HG02870 (cell line): ENCODE measurements around the gene FES.

Experiments used
- ATAC-seq: cut with Tn5 transposase; IDR thresholded peaks from one replicate; pipeline ENCODE4 v1.9.1; 2021; ENCODE audit warnings: mild to moderate bottlenecking, moderate library complexity; ENCODE audit not compliant: unreplicated experiment

Gene FES

DNA sequence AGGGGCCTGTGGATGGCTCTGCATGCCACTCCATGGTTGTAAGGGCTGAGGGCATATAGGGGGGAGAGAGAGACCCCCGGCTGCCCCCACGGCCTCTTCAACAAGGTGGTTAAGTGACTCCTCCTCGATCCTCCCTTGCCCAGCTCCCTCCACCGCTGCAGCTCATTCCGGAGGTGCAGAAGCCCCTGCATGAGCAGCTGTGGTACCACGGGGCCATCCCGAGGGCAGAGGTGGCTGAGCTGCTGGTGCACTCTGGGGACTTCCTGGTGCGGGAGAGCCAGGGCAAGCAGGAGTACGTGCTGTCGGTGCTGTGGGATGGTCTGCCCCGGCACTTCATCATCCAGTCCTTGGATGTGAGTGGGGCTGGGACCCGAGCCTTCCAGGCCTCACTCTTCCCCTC is 6.5 kb downstream of the FES start:
- ATAC-seq: no peak

DNA sequence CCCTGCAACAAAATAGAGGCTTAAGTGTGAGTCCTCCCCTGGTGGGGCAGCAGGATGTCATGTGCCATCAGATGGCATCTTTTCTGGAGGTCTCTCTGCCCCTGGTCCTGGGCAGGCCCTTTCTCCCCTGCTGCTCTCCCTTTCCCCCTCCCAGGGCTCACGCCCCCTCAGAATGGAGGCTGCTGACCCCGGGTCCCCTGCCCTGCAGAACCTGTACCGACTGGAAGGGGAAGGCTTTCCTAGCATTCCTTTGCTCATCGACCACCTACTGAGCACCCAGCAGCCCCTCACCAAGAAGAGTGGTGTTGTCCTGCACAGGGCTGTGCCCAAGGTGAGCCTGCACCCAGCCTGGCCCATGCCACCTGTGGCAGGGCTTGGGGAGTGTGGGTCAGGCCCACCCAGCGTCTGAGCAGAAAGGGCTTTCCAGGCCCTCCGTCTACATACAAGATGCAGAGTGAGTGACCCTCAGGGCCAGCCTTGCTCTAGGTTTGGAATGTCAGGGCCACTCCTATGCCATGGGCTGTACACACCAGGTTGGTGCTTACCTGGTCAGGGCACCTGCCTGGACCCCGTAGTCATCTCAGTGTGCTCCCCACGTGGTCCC is 7.1 kb downstream of the FES start:
- no peak for ATAC-seq

DNA sequence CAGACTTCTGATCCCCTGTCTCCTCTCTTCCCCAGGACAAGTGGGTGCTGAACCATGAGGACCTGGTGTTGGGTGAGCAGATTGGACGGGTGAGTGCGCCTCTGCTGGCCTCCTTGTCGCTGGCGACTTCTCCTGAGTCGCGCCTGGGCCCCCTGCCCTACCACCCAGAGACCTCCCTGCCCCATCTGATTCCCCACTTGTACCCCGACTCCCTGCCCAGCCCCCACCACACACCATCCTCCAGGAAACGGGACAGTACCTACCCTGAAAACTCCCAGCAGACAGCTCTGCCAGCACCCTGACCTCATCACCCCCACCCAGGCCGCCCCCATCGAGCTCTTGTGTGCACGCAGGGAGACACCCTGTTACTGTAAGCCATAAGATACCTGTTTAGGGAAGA is 7.7 kb downstream of the FES start:
- no peak for ATAC-seq

DNA sequence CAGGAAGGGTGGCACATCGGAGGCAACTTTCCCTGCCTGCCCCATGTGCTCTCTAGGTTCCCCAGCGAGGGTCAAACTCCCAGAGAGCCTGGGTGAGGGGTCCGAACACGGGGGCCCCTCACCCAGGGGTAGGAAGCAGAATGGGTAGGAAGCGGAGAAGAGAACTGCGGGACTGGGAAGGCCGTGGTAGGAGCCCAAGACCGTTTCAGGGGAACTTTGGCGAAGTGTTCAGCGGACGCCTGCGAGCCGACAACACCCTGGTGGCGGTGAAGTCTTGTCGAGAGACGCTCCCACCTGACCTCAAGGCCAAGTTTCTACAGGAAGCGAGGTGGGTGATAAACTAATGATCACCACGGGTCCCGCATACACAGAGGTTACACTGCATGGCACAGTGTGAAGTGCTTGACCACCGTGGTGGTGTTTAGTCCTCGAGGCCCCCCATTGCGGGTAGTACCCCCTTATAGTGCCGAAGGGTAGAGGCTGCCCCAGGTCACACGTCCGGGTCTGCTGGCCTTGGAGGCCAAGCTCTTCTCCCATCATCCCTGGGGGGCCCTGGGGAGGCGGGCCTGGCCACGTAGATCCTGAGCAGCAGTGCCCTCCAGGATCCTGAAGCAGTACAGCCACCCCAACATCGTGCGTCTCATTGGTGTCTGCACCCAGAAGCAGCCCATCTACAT is 8.3 kb downstream of the FES start:
- no peak for ATAC-seq

DNA sequence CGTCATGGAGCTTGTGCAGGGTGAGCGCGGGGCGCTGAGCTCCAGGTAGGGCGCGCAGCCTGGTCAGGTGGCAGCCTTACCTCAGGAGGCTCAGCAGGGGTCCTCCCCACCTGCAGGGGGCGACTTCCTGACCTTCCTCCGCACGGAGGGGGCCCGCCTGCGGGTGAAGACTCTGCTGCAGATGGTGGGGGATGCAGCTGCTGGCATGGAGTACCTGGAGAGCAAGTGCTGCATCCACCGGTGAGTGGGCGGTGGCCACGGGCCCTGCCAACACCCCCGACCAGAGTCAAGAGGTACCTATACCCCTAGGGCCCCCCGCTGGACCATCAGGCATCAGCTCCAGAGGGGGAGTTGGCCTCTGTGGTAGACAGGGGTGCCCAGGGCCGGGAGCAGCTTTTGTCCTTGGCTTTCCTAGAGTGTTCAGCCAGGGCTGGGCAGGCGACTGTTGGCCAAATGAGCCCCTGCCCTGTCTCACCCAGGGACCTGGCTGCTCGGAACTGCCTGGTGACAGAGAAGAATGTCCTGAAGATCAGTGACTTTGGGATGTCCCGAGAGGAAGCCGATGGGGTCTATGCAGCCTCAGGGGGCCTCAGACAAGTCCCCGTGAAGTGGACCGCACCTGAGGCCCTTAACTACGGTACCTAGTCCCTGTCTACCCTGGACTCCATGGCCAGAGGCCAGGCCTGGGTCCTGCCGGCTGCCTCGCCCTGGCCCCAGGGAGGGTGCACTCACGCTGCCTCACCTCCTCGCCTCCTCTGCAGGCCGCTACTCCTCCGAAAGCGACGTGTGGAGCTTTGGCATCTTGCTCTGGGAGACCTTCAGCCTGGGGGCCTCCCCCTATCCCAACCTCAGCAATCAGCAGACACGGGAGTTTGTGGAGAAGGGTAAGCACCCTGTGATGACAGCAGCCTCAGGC is 9.1 kb downstream of the FES start:
- no peak for ATAC-seq

DNA sequence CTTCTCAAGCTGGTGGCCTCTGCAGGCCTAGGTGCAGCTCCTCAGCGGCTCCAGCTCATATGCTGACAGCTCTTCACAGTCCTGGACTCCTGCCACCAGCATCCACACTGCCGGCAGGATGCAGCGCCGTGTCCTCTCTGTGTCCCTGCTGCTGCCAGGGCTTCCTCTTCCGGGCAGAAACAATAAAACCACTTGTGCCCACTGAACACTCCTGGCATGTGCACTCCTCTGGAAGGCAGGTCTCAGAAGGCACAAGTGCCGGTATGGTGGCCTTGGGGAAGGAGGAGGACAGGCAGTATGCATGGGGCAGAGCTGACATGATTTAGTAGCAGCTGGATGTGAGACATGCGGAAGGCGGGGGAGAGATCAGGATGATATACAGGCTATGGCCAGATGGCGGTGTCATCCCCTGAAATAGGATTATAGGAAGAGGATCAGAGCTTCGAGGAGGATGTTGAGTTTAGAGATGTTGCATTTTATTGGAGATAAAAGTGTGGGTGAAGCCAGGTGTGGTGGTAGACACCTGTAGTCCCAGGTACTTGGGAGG is 11.3 kb downstream of the FES start:
- ATAC-seq: no peak

DNA sequence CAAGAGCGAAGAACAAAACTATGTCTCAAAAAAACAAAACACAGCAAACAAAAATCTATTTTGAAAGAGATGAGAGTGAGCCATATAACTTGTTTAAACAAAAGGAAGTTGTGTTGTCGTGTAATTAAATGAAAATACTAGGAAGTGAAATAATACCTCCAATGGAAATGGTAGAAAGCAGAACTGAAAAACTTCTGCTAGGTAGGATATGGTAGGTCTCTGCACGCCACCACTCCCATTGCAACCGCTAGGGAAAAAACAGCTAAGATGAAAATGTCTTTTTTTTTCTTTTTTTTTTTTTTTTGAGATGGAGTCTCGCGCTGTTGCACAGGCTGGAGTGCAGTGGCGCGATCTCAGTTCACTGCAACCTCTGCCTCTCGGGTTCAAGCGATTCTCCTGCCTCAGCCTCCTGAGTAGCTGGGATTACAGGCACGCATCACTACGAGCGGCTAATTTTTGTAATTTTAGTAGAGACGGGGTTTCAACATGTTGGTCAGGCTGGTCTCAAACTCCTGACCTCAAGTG is 12.9 kb downstream of the FES start:
- peak; percentile 59 for ATAC-seq

DNA sequence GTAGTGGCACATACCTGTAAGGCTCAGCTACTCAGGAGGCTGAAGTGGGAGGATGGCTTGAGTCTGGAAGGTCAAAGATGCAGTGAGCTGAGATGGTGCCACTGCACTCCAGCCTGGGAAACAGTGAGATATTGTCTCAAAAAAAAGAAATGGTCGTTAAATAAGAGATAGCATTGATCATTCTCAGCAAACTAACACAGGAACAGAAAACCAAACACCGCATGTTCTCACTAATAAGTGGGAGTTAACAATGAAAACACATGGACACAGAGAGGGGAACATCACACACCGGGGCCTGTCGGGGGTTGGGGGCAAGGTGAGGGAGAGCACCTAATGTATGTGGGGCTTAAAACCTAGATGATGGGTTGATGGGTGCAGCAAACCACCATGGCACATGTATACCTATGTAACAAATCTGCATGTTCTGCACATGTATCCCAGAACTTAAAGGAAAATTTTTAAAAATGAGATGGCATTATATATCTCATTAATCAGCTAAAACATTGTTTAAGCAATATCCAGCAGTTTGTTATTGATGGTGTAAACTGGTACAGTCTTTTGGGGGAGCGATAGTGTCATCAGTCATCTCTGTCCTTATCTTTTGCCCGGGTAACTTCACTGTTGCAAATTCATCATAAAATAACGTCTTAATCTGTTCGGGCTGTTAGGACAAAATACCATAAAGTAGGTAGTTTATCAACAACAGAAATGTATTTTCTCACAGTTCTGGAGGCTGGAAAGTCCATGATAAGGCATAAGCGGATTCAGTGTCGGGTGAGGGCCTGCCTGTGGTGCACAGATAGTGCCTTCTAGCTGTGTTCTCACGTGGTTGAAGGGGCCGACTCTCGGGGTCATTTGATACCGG is 17.1 kb downstream of the FES start:
- ATAC-seq: no peak

DNA sequence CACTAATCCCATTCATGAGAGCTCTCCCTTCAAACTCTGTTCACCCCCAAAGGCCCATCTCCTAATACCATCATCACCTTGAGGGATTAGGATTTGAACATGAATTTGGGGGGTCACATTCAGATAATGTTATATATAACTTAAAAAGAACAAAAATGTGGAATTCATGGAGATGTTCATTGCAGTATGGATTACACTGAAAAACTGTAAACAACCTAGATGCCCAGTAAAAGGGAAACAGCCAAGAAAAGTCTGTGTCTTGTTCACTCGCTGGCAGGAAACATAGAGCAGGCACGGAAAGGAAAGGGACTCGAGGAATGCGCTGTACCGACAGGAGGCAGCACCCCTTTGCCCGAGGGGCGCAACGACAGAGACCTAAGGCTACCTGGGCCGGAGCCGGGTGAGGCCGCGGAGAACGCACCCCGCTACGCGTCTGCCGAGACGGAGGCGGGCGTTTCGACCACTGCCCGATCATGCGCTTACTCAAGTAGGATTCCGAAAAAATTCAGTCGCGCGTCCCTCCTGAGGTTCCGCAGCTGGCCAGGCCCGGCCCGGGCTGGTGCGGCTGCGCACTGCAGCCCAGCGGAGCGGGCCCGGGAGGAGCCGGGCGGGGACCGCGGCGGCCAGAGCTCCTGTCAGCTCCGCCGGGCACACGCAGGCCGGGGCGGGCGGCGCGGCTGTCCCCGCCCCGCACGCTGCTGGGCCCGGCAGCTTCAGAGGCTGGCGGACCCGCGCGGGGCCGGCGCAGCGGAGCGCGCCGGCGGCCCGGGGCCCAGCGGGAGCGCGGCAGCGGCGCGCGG is 17.9 kb downstream of the FES start:
- peak; percentile 62 for ATAC-seq

DNA sequence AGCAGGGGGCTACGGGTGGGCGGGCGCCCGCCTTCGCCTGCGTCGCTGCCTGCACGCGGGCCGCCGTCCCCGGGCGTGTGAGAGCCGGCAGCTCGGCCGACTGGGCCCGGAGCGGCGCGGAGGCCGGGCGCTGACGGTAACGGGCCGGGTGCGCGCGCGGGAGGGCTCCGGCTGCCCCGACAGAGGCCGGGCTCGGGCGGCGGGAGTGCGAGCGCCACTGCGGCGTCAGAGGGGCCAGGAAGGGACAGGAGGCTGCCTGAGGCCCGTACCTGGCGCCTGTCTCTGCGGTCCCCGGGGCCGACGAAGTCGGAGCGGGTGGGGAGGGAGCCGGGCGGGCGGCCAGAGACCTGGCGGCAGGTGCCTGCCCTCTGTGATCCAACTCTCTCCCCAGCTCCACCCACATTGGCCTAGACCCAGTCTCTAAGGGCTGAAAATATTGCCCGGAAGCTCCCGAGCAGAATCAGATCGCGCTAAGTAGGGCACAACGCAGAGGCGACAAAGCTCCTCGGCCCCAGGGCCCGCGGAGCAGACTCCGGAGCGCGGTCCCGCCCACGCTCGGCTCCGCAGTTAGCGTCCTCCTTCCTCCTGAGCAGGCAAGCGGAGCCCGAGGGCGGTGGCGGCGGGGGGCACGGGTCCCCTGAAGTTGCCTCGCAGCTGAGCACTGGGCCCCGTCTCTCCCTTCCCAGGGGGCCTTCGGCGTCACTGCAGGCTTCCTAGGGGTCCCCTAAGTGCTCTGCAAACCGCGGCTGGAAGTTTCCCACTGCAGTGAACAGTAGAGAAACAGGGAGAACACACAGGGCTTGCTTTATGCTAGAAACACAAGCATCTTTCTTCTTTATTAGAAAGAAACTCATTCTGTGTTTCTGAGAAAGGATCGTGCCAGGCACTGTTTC is 18.8 kb downstream of the FES start, which contains the start of gene MAN2A2:
MAN2A2 (plus strand) TSS at position 463 of the 893 bp plus-strand sequence. CDS start 906 bp downstream, outside the sequence.
- peak; percentile 44 for ATAC-seq

DNA sequence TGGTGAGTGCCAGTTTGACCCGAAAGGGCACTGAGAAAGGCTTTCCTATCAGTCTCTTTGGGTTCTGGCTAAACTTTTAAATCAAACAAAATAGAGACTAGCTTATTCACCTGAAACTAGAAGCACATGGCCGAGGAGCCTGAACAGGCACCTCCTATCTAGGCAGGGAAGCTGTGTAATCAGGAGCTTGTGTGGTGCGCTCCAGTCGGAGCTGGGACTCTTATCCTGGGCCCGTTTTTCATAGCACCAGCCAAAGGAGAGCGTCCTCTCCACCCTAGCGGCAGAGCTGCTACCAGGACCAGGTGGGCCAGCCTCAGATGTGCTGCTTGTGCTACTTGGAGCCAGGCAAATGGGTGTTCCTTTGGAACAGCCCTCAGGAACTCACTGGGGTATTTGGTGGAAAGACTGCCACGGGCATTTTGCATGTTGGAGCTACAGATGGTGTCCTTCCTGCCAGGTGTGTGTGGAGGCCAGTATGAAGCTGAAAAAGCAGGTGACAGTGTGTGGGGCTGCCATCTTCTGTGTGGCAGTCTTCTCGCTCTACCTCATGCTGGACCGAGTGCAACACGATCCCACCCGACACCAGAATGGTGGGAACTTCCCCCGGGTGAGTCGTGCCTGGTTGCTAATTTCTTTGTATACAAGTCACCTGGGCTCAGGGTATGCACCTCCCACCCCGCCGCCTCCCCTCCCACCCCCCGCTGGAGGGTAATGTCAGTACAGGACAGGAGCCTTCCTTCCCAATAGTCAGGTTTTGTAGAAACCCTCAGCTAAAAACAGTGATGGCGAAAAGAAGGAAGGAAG is 19.6 kb downstream of the FES start:
- ATAC-seq: no peak

DNA sequence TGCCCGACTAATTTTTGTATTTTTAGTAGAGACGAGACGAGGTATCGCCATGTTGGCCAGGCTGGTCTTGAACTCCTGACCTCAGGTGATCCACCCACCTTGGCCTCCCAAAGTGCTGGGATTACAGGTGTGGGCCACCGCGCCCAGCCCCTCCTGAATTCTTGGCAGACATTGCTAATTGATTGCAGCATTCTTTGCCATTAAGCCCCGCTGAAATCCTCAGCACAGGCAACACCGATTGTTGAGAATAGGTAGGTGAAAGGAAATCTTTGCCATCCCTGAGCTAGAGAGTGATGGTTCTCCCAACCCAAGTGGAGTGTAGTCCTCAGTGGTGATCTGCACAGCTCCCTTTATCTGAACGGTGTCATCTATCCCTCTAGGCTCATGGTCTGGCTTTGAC is 20.4 kb downstream of the FES start:
- no peak for ATAC-seq

DNA sequence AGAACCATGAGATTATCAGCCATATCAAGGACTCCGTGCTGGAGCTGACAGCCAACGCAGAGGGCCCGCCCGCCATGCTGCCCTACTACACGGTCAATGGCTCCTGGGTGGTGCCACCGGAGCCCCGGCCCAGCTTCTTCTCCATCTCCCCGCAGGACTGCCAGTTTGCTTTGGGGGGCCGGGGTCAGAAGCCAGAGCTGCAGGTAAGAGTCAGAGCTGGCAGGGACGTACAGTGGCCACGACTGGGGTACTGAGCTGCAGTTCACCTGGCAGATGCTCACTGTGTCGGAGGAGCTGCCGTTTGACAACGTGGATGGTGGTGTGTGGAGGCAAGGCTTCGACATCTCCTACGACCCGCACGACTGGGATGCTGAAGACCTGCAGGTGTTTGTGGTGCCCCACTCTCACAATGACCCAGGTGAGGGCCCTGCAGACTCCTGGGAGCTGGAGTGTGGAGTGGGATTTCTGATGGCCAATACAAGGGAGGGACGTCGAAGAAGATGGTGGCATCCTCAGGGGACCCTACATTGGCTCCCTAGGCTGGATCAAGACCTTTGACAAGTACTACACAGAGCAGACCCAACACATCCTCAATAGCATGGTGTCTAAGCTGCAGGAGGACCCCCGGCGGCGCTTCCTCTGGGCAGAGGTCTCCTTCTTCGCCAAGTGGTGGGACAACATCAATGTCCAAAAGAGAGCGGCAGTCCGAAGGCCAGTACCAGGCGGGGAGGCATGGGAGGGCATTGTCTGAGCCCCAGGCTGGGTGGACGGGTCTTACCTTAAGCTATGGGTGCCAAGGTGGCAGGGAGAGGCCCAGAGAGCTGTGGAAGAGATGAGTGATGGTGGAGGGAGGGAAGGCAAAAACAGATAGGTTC is 21.2 kb downstream of the FES start:
- ATAC-seq: no peak

DNA sequence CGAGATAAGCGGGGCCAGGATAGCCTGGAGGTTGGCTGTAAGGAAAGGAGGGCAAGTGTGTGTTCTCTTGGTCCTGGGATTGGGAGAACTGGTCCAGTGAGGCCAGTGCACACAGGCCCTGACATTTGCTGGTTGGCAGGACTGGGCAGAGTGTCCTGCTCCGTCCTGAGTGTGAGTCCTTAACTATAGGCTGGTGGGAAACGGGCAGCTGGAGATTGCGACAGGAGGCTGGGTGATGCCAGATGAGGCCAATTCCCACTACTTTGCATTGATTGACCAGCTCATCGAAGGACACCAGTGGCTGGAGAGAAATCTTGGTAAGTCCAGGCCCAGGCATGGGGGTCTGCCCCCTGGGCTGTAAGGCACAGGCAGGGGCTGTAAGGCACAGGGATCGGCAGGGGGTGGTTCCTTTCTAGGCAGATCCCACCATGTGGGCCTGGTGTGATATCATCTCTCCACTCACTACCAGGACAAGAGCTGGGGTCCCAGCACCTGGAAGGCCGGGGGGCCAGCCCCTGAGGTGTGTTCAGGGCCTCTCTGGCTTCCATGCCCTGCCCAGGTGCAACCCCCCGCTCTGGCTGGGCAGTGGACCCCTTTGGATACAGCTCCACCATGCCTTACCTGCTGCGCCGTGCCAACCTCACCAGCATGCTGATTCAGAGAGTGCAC is 22.0 kb downstream of the FES start:
- ATAC-seq: no peak

DNA sequence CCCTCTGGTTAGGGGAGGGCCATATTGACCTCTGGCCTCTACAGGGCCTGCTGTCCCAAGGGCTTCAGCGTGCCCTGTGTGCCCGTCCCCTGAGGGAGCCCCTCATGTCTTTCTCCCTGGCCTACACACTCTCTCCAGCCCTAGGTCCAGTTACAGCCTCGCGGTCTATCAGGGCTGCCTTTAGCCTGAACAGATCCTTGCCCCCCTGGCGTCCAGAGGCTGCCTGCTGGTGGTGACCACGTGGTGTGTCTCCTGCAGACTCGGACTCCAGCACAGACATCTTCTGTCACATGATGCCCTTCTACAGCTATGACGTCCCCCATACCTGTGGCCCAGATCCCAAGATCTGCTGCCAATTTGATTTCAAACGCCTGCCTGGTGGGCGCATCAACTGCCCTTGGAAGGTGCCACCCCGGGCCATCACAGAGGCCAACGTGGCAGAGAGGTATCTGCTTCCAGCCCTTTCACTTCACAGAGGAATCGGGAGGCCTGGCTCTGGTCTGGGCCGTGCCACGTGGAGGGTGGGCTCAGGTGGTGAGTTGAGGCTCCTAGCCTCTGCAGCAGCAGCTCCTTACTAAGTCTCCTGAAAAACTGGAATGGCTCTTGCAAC is 22.9 kb downstream of the FES start:
- ATAC-seq: no peak
